LHCN-M2 (cell line): ENCODE data around the gene TTBK2. TPM values are rescaled to one million over a fixed set of nuclear protein-coding genes. Genes with fewer than 3 reads are reported as not detected.

Experiments used
- DNase-seq: peaks from one replicate; pipeline ENCODE4 v3.0.0-alpha.2; 2012; ENCODE audit warnings: low read depth
- total RNA-seq: library from RNA; depleted of rRNA; stranded (reverse); fragments of >200 nt; gene quantifications from 2 replicates; pipeline ENCODE4 v1.2.3, GENCODE V29; 2014

The TTBK2 gene
- total RNA-seq, 1 experiment from 2014 or later: 9.6 TPM

GRCh38 chr15:42728972-42729371 is 191.6 kb downstream of the TTBK2 start:
- DNase-seq: no peak

GRCh38 chr15:42728560-42728959 is 192.0 kb downstream of the TTBK2 start:
- no peak for DNase-seq

GRCh38 chr15:42727750-42728381 is 192.7 kb downstream of the TTBK2 start:
- DNase-seq: no peak

- DNase-seq: no peak
These were observed 194.5 kb downstream of the TTBK2 start for GRCh38 chr15:42726114-42726513.

- no peak for DNase-seq
These were observed 195.2 kb downstream of the TTBK2 start for GRCh38 chr15:42725331-42725903.

- DNase-seq: no peak
These were observed 196.3 kb downstream of the TTBK2 start for GRCh38 chr15:42724276-42724675.

GRCh38 chr15:42723068-42723467 is 197.5 kb downstream of the TTBK2 start:
- DNase-seq: no peak

GRCh38 chr15:42721916-42722315 is 198.7 kb downstream of the TTBK2 start:
- no peak for DNase-seq

GRCh38 chr15:42721016-42721415 is 199.6 kb downstream of the TTBK2 start:
- DNase-seq: no peak

GRCh38 chr15:42720071-42720470 is 200.5 kb downstream of the TTBK2 start:
- DNase-seq: no peak

GRCh38 chr15:42719043-42719442 is 201.5 kb downstream of the TTBK2 start:
- DNase-seq: no peak

- DNase-seq: no peak
These were observed 204.0 kb downstream of the TTBK2 start for GRCh38 chr15:42716626-42717025.

- no peak for DNase-seq
These were observed 204.5 kb downstream of the TTBK2 start for GRCh38 chr15:42716125-42716524.

GRCh38 chr15:42712584-42712983 is 208.0 kb downstream of the TTBK2 start:
- DNase-seq: no peak

- no peak for DNase-seq
These were observed 208.8 kb downstream of the TTBK2 start for GRCh38 chr15:42711746-42712145.

- DNase-seq: no peak
These were observed 209.9 kb downstream of the TTBK2 start for GRCh38 chr15:42710662-42711061.

- no peak for DNase-seq
These were observed 212.6 kb downstream of the TTBK2 start for GRCh38 chr15:42707873-42708544.

- DNase-seq: no peak
These were observed 213.5 kb downstream of the TTBK2 start for GRCh38 chr15:42707068-42707467.

GRCh38 chr15:42705336-42705735 is 215.2 kb downstream of the TTBK2 start:
- DNase-seq: no peak

- DNase-seq: peak; percentile 61
These were observed 216.1 kb downstream of the TTBK2 start for GRCh38 chr15:42704492-42704926.

GRCh38 chr15:42696626-42697025 is 224.0 kb downstream of the TTBK2 start:
- DNase-seq: no peak

GRCh38 chr15:42695527-42696071 is 225.0 kb downstream of the TTBK2 start:
- no peak for DNase-seq

- DNase-seq: no peak
These were observed 226.2 kb downstream of the TTBK2 start for GRCh38 chr15:42694398-42694797.
